NCI-H2196 treated with DMSO at 0.1 percent for 48 hours (cell line): ENCODE data around the gene APOL6.

Experiments used
- DNase-seq: peaks from one replicate; lab custom pipeline; 2025; ENCODE audit not compliant: unreplicated experiment; lab: John Stamatoyannopoulos, UW

APOL6 gene

GRCh38 chr22:35648066-35649025 lies at the start of gene APOL6:
Gene APOL6, plus strand, starts transcription at chr22:35648446. Its CDS starts 7,980 bp downstream, at chr22:35656426.
- peak; percentile 19 for DNase-seq

GRCh38 chr22:35599364-35599763 lies 48.9 kb upstream of the APOL6 start:
- no peak for DNase-seq

- no peak for DNase-seq
Measured at GRCh38 chr22:35600476-35600875, 47.8 kb upstream of the APOL6 start.

GRCh38 chr22:35601013-35601580 lies 47.1 kb upstream of the APOL6 start:
- no peak for DNase-seq

- DNase-seq: no peak
Measured at GRCh38 chr22:35601743-35602615, 46.3 kb upstream of the APOL6 start.

- DNase-seq: no peak
Measured at GRCh38 chr22:35604621-35605368, 43.5 kb upstream of the APOL6 start.

GRCh38 chr22:35605369-35605680 lies 42.9 kb upstream of the APOL6 start:
- DNase-seq: no peak

- DNase-seq: no peak
Measured at GRCh38 chr22:35605851-35606481, 42.3 kb upstream of the APOL6 start.

- no peak for DNase-seq
Measured at GRCh38 chr22:35606916-35607315, 41.3 kb upstream of the APOL6 start.

GRCh38 chr22:35608088-35608487 lies 40.2 kb upstream of the APOL6 start:
- DNase-seq: no peak

GRCh38 chr22:35609261-35609660 lies 39.0 kb upstream of the APOL6 start:
- no peak for DNase-seq

GRCh38 chr22:35609761-35610160 lies 38.5 kb upstream of the APOL6 start:
- no peak for DNase-seq

- DNase-seq: no peak
Measured at GRCh38 chr22:35610741-35611140, 37.5 kb upstream of the APOL6 start.

GRCh38 chr22:35611200-35611890 lies 36.9 kb upstream of the APOL6 start:
- DNase-seq: no peak

GRCh38 chr22:35611891-35612576 lies 36.2 kb upstream of the APOL6 start:
- DNase-seq: no peak

GRCh38 chr22:35612903-35613302 lies 35.3 kb upstream of the APOL6 start:
- DNase-seq: no peak

- DNase-seq: no peak
Measured at GRCh38 chr22:35614404-35614803, 33.8 kb upstream of the APOL6 start.

GRCh38 chr22:35615156-35615555 lies 33.1 kb upstream of the APOL6 start:
- DNase-seq: no peak

GRCh38 chr22:35616043-35616442 lies 32.2 kb upstream of the APOL6 start:
- no peak for DNase-seq
